GM19468 (cell line): ENCODE results near the gene RFNG.

Experiments used
- ATAC-seq: cut with Tn5 transposase; IDR thresholded peaks from one replicate; pipeline ENCODE4 v1.9.1; 2021; ENCODE audit warnings: mild to moderate bottlenecking, moderate library complexity, moderate number of reproducible peaks; ENCODE audit not compliant: unreplicated experiment; ENCODE audit errors: extremely low read depth

The RFNG gene

GRCh38 chr17:82090549-82091263, 39.1 kb upstream of the RFNG start:
- ATAC-seq = no peak

GRCh38 chr17:82089723-82090548, 38.3 kb upstream of the RFNG start:
- no peak for ATAC-seq

- no peak for ATAC-seq
Observed at GRCh38 chr17:82088838-82089722, 37.5 kb upstream of the RFNG start.

GRCh38 chr17:82087961-82088837, 36.6 kb upstream of the RFNG start:
- ATAC-seq = no peak

GRCh38 chr17:82086941-82087906, 35.6 kb upstream of the RFNG start:
- ATAC-seq = no peak

- no peak for ATAC-seq
Observed at GRCh38 chr17:82085931-82086764, 34.5 kb upstream of the RFNG start.

- ATAC-seq = no peak
Observed at GRCh38 chr17:82085031-82085861, 33.6 kb upstream of the RFNG start.

- no peak for ATAC-seq
Observed at GRCh38 chr17:82084373-82085030, 32.9 kb upstream of the RFNG start.

- ATAC-seq = no peak
Observed at GRCh38 chr17:82083533-82084359, 32.1 kb upstream of the RFNG start.

- ATAC-seq = no peak
Observed at GRCh38 chr17:82083009-82083408, 31.4 kb upstream of the RFNG start.

GRCh38 chr17:82082456-82082855, 30.8 kb upstream of the RFNG start:
- ATAC-seq = no peak

- no peak for ATAC-seq
Observed at GRCh38 chr17:82081966-82082365, 30.4 kb upstream of the RFNG start.

GRCh38 chr17:82081546-82081945, 29.9 kb upstream of the RFNG start:
- no peak for ATAC-seq

- no peak for ATAC-seq
Observed at GRCh38 chr17:82080789-82081464, 29.3 kb upstream of the RFNG start.
